ENCODE data around the gene NUMB.

GRCh38 chr14:73386342-73386741 lies 72.0 kb downstream of the NUMB start:
- TF ChIP-seq, protein P1, sequence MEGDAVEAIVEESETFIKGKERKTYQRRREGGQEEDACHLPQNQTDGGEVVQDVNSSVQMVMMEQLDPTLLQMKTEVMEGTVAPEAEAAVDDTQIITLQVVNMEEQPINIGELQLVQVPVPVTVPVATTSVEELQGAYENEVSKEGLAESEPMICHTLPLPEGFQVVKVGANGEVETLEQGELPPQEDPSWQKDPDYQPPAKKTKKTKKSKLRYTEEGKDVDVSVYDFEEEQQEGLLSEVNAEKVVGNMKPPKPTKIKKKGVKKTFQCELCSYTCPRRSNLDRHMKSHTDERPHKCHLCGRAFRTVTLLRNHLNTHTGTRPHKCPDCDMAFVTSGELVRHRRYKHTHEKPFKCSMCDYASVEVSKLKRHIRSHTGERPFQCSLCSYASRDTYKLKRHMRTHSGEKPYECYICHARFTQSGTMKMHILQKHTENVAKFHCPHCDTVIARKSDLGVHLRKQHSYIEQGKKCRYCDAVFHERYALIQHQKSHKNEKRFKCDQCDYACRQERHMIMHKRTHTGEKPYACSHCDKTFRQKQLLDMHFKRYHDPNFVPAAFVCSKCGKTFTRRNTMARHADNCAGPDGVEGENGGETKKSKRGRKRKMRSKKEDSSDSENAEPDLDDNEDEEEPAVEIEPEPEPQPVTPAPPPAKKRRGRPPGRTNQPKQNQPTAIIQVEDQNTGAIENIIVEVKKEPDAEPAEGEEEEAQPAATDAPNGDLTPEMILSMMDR (IDR thresholded peaks at IDR 0.05), result no peak
- no peak for TF ChIP-seq EP300 (IDR thresholded peaks at IDR 0.05)

Measured in suprapubic skin (tissue), 3 donors.